PC-3 (cell line): Measurements from ENCODE around the gene KLF13. TPM values are rescaled to one million over a fixed set of nuclear protein-coding genes. Genes with fewer than 3 reads are reported as not detected.

Source experiments
- ATAC-seq: fragments of 200-7000 bp; cut with Tn5 transposase; 2 replicates; pipeline ENCODE4 v1.9.1; 2020; ENCODE audit warnings: mild to moderate bottlenecking, moderate library complexity
- BruUV-seq: library from RNA; stranded (reverse); fragments of 400-500 nt; replicated peaks from 2 replicates; lab custom pipeline; 2021; lab: Mats Ljungman, UMichigan
- CTCF ChIA-PET: fragments of 300-600 bp; sonication (Branson Sonifier 250); formaldehyde crosslinking; loops from one replicate; lab custom pipeline; 2022; ENCODE audit warnings: antibody characterized with exemption; lab: Charles Lee
- POLR2A ChIA-PET: fragments of 300-600 bp; sonication (Branson Sonifier 250); formaldehyde crosslinking; loops from one replicate; lab custom pipeline; 2022; ENCODE audit warnings: antibody characterized with exemption; ENCODE audit not compliant: unreplicated experiment; lab: Charles Lee
- DNase-seq: peaks from one replicate; pipeline ENCODE4 v3.0.0-alpha.2; 2015
- H2AFZ ChIP-seq: fragments of 300-600 bp; sonication (generic); 2 replicates; pipeline ENCODE4 v1.6.0; 2016; ENCODE audit warnings: antibody characterized with exemption, low read length
- H3F3A ChIP-seq: fragments of 300-600 bp; sonication (generic); one replicate; pipeline ENCODE4 v1.6.0; 2017; ENCODE audit warnings: antibody characterized with exemption, low read length, control low read depth, mild to moderate bottlenecking; ENCODE audit not compliant: unreplicated experiment
- H3K27ac ChIP-seq: fragments of 300-600 bp; sonication (generic); 2 replicates; pipeline ENCODE4 v1.5.1; 2016; ENCODE audit warnings: mild to moderate bottlenecking, low read length
- H3K27me3 ChIP-seq: fragments of 300-600 bp; sonication (generic); 2 replicates; pipeline ENCODE4 v1.6.1; 2016; ENCODE audit warnings: low read length, mixed read lengths
- H3K36me3 ChIP-seq: fragments of 300-600 bp; sonication (generic); 2 replicates; pipeline ENCODE4 v1.6.1; 2016; ENCODE audit warnings: low read depth, mixed run types, low read length, mixed read lengths
- H3K4me1 ChIP-seq: fragments of 300-600 bp; sonication (generic); 2 replicates; pipeline ENCODE4 v1.5.1; 2016; ENCODE audit warnings: low read length; ENCODE audit not compliant: insufficient read depth
- H3K4me2 ChIP-seq: fragments of 300-600 bp; sonication (generic); 2 replicates; pipeline ENCODE4 v1.6.0; 2016; ENCODE audit warnings: low read length
- H3K4me3 ChIP-seq: fragments of 300-600 bp; sonication (generic); 2 replicates; pipeline ENCODE4 v1.5.1; 2016; ENCODE audit warnings: mild to moderate bottlenecking, low read length, mixed read lengths
- H3K79me2 ChIP-seq: fragments of 300-600 bp; sonication (generic); 2 replicates; pipeline ENCODE4 v1.6.1; 2017; ENCODE audit warnings: low read length, mixed read lengths
- H3K9ac ChIP-seq: fragments of 300-600 bp; sonication (generic); 2 replicates; pipeline ENCODE4 v1.6.0; 2016; ENCODE audit warnings: mild to moderate bottlenecking, low read length
- H3K9me2 ChIP-seq: fragments of 300-600 bp; sonication (generic); replicated peaks from 2 replicates; pipeline ENCODE4 v1.6.1; 2016; ENCODE audit warnings: mixed run types, low read length, mixed read lengths
- H3K9me3 ChIP-seq: fragments of 300-600 bp; sonication (generic); 2 replicates; pipeline ENCODE4 v1.6.1; 2016; ENCODE audit warnings: low read length, mixed read lengths
- H4K20me1 ChIP-seq: fragments of 300-600 bp; sonication (generic); 2 replicates; pipeline ENCODE4 v1.6.1; 2016; ENCODE audit warnings: low read length, mixed read lengths
- EZH2 ChIP-seq: fragments of 300-600 bp; sonication (generic); IDR thresholded peaks from one replicate; pipeline ENCODE4 v1.6.1; 2017; ENCODE audit warnings: antibody characterized with exemption, mild to moderate bottlenecking, low read length; ENCODE audit not compliant: unreplicated experiment
- EZH2phosphoT487 ChIP-seq: fragments of 300-600 bp; sonication (generic); IDR thresholded peaks from 2 replicates; pipeline ENCODE4 v1.6.1; 2018; ENCODE audit warnings: mild to moderate bottlenecking, antibody characterized with exemption, low read length, borderline replicate concordance
- intact Hi-C: fragments of 100-400 bp; cut with micrococcal nuclease; formaldehyde crosslinking; loops from 2 replicates; pipeline ENCODE4 v1.9.0; 2023
- total RNA-seq: library from RNA; depleted of rRNA; stranded (reverse); fragments of >200 nt; gene quantifications from 2 replicates; pipeline ENCODE4 v1.2.3, GENCODE V29; 2014
- TF ChIP-seq, protein P1 (sequence below): fragments of 300-600 bp; sonication (generic); conservative IDR thresholded peaks from 2 replicates; pipeline ENCODE4 v1.5.1; 2017; ENCODE audit warnings: antibody characterized with exemption, low read depth, mild to moderate bottlenecking, low read length

KLF13 gene
- total RNA-seq, 1 experiment from 2014 or later, result 11.4 TPM

DNA sequence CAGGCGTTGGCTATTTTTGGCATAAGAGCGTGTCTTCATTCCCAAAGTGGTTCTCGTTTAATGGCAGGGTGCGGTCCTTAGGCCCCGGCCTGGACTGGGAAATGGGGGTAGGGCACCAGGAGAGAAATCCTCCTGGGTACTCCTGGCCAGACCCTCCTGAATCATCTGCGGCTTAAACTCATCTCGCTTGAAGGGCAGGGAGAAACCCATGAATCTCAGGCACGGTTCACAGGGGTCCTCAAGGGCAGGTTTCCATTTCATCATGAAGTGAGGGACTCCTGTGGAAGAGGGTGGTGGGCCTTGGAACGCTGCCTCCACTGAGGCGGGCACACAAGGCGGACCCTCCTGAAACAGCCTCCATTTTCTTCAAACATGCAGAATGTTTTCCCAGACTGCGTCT, 48.4 kb downstream of the KLF13 start:
- ATAC-seq (no peak), DNase-seq (no peak)
- H3K4me3 ChIP-seq, result no peak overlapping the region
- no peaks in the 10 kb centered on the region for H4K20me1 ChIP-seq
- H3K9ac ChIP-seq, result no peak overlapping the region
- CTCF ChIA-PET, result no interaction called here
- no peak overlapping the region for H3K4me2 ChIP-seq
- POLR2A ChIA-PET, result no interaction called here
- no peaks in the 10 kb centered on the region for H3F3A ChIP-seq
- intact Hi-C loops, result no loop called here
- H3K9me3 ChIP-seq, result no peaks in the 10 kb centered on the region
- H3K27me3 ChIP-seq, result no peaks in the 10 kb centered on the region
- no peaks in the 10 kb centered on the region for H3K9me2 ChIP-seq
- TSS peak; percentile 15 for BruUV-seq
- H3K79me2 ChIP-seq, result no peaks in the 10 kb centered on the region
- TF ChIP-seq EZH2 (no peak), EZH2phosphoT487 (no peak)
- TF ChIP-seq, protein P1, sequence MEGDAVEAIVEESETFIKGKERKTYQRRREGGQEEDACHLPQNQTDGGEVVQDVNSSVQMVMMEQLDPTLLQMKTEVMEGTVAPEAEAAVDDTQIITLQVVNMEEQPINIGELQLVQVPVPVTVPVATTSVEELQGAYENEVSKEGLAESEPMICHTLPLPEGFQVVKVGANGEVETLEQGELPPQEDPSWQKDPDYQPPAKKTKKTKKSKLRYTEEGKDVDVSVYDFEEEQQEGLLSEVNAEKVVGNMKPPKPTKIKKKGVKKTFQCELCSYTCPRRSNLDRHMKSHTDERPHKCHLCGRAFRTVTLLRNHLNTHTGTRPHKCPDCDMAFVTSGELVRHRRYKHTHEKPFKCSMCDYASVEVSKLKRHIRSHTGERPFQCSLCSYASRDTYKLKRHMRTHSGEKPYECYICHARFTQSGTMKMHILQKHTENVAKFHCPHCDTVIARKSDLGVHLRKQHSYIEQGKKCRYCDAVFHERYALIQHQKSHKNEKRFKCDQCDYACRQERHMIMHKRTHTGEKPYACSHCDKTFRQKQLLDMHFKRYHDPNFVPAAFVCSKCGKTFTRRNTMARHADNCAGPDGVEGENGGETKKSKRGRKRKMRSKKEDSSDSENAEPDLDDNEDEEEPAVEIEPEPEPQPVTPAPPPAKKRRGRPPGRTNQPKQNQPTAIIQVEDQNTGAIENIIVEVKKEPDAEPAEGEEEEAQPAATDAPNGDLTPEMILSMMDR, result no peak
- no peaks in the 10 kb centered on the region for H3K4me1 ChIP-seq
- no peak overlapping the region for H3K27ac ChIP-seq
- no peaks in the 10 kb centered on the region for H3K36me3 ChIP-seq
- H2AFZ ChIP-seq, result no peak overlapping the region

DNA sequence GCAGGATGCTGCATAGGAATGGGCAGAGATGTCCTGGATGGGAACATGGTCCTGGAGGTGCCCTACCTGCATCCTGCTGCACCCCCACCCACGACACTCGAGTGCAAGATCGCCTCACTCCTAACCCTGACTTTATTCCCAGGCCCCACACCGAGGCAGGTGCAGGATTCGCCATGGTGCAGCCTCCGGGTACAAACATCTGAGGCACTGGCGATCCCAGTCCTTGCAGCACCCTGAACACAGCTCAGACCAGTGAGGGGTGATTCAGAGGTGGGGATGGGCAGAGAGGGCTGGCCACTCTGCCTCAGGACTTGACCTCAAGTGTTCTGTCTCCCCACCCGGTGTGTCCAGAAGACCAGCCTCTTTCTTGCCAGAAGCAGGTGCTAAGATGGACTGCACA, 49.1 kb downstream of the KLF13 start:
- H3K27ac ChIP-seq, result no peak overlapping the region
- H3K9me3 ChIP-seq, result no peaks in the 10 kb centered on the region
- H3F3A ChIP-seq, result no peaks in the 10 kb centered on the region
- H3K9ac ChIP-seq, result no peak overlapping the region
- no peaks in the 10 kb centered on the region for H3K9me2 ChIP-seq
- CTCF ChIA-PET, result no interaction called here
- no peak for DNase-seq
- no peaks in the 10 kb centered on the region for H3K36me3 ChIP-seq
- no peak overlapping the region for H3K4me2 ChIP-seq
- no peak for ATAC-seq
- intact Hi-C loops, result no loop called here
- no peak overlapping the region for H3K4me3 ChIP-seq
- no peaks in the 10 kb centered on the region for H4K20me1 ChIP-seq
- H3K27me3 ChIP-seq, result no peaks in the 10 kb centered on the region
- no TSS peak for BruUV-seq
- no peak overlapping the region for H2AFZ ChIP-seq
- POLR2A ChIA-PET, result no interaction called here
- H3K79me2 ChIP-seq, result no peaks in the 10 kb centered on the region
- TF ChIP-seq, protein P1, result no peak
- TF ChIP-seq EZH2 (no peak), EZH2phosphoT487 (no peak)
- no peaks in the 10 kb centered on the region for H3K4me1 ChIP-seq

GRCh38 chr15:31376511-31376910, 49.9 kb downstream of the KLF13 start:
- Histone ChIP-seq H3K9me3 (no peaks in the 10 kb centered on the region), H3K79me2 (no peaks in the 10 kb centered on the region), H3K27ac (no peak overlapping the region), H3K27me3 (no peaks in the 10 kb centered on the region), H3K9me2 (no peaks in the 10 kb centered on the region), H3K36me3 (no peaks in the 10 kb centered on the region), H4K20me1 (no peaks in the 10 kb centered on the region), H3K4me2 (no peak overlapping the region), H3K4me3 (no peak overlapping the region), H3F3A (no peaks in the 10 kb centered on the region), H3K4me1 (no peaks in the 10 kb centered on the region), H3K9ac (no peak overlapping the region), H2AFZ (no peak overlapping the region)
- no peak for ATAC-seq
- no peak for DNase-seq
- POLR2A ChIA-PET, result no interaction called here
- intact Hi-C loops, result no loop called here
- CTCF ChIA-PET, result no interaction called here
- TF ChIP-seq, protein P1, result no peak
- TF ChIP-seq EZH2 (no peak), EZH2phosphoT487 (no peak)
- BruUV-seq, result no TSS peak
